Stomach (tissue), 9 donors: Measurements from ENCODE around the gene ATG9B. TPM values are rescaled to one million over a fixed set of nuclear protein-coding genes. Genes with fewer than 3 reads are reported as not detected.

Experiments used
- DNase-seq, 2 donors: peaks; one replicate each; pipeline versions ENCODE4 v3.0.0 to v3.0.0-alpha.2; 2013 to 2019
- H3K27ac ChIP-seq, 5 donors: fragments of 200-600 bp in 4 of 5; sonication (generic) in 4 of 5; one replicate each; pipeline ENCODE4 v1.5.1; 2013 to 2019; ENCODE audit warnings: mild to moderate bottlenecking in 1 of 5, moderate library complexity in 1 of 5
- H3K27me3 ChIP-seq, 3 donors: fragments of 200-600 bp; sonication (generic); one replicate each; pipeline ENCODE4 v1.5.1; 2017 to 2019; ENCODE audit warnings: mixed run types in 1 of 3
- H3K36me3 ChIP-seq, 4 donors: fragments of 200-600 bp; sonication (generic); 1 replicate in 3 of 4; 2 replicates in 1 of 4; pipeline ENCODE4 v1.5.1; 2016 to 2019
- H3K4me1 ChIP-seq, 4 donors: fragments of 200-600 bp; sonication (generic); one replicate each; pipeline ENCODE4 v1.5.1; 2016 to 2019
- H3K4me3 ChIP-seq, 4 donors: fragments of 200-600 bp; sonication (generic) in 3 of 4; one replicate each; pipeline ENCODE4 v1.5.1; 2016 to 2019; ENCODE audit warnings: mild to moderate bottlenecking in 1 of 4
- H3K9me3 ChIP-seq, 4 donors: fragments of 200-600 bp; sonication (generic); one replicate each; pipeline ENCODE4 v1.5.1; 2016 to 2019
- CTCF ChIP-seq, 7 experiments: fragments of 450-650 bp in 4 of 7; fragments of 200-600 bp in 3 of 7; sonication (generic) in 3 of 7; IDR thresholded peaks; one replicate each; pipeline ENCODE4 v1.5.1; 2016 to 2019; ENCODE audit warnings: antibody characterized with exemption in 7 of 7, control low read depth in 2 of 7, mild to moderate bottlenecking in 1 of 7
- EP300 ChIP-seq: sonication (generic); formaldehyde crosslinking; IDR thresholded peaks from one replicate; pipeline ENCODE4 v1.6.1; 2017; ENCODE audit warnings: antibody characterized with exemption
- POLR2A ChIP-seq, 4 donors: fragments of 450-650 bp; IDR thresholded peaks; one replicate each; pipeline ENCODE4 v1.6.1; 2016; ENCODE audit warnings: antibody characterized with exemption in 4 of 4, control low read depth in 2 of 4, mild to moderate bottlenecking in 1 of 4, moderate library complexity in 1 of 4
- POLR2AphosphoS5 ChIP-seq, 3 donors: sonication (generic); formaldehyde crosslinking; IDR thresholded peaks; one replicate each; pipeline ENCODE4 v1.6.1; 2016; ENCODE audit warnings: antibody characterized with exemption in 3 of 3
- WGBS, 5 donors: extraction: QIAGEN DNeasy Blood & Tissue Kit in 3 of 5; methylation state at CpG; one replicate each; pipeline versions ENCODE4 v1.1.5 to v1.1.7; 2013 to 2018; 5-methylcytosine and 5-hydroxymethylcytosine counted together
- intact Hi-C: fragments of 100-400 bp; cut with DNase I; formaldehyde crosslinking; loops from one replicate; pipeline ENCODE4 v1.15.1; 2023; ENCODE audit warnings: low total_unique reads
- polyA plus RNA-seq, 3 donors: library from polyadenylated mRNA; stranded (reverse); fragments of 200-250 nt; gene quantifications; one replicate each; pipeline ENCODE4 v1.2.3, GENCODE V29; 2013
- total RNA-seq, 5 donors: library from RNA; depleted of rRNA; stranded (reverse); fragments of >200 nt; gene quantifications; one replicate each; pipeline versions ENCODE4 v1.1.0 to v1.2.3, GENCODE V29; 2014 to 2016
- donor health status: healthy with polysubstance abuse.
- donor health status: Bipolar disorder and iron deficiency.
- donor health status: healthy.

Gene ATG9B
- total and polyA plus RNA-seq, 8 donors: 0.31 to 33.0 (median 8.8) TPM; not detected in 4

GRCh38 chr7:150997075-150997511, 27.2 kb downstream of the ATG9B start:
- DNase-seq: no peak
- intact Hi-C loops: no loop called here

GRCh38 chr7:150996376-150997074, 27.8 kb downstream of the ATG9B start:
- DNase-seq: peak in 1 of 2 donors; percentile 69
- Histone ChIP-seq H3K4me3 (peak overlapping the region in 1 of 4 donors; percentile 10), H3K27me3 (peaks cover 0 to 33% (median 9%) of the 10 kb centered on the region in 3 donors), H3K4me1 (peaks cover 0 to 16% (median 2%) of the 10 kb centered on the region in 4 donors), H3K27ac (no peak overlapping the region), H3K9me3 (peaks cover 0 to 1% (median 0%) of the 10 kb centered on the region in 4 donors), H3K36me3 (no peaks in the 10 kb centered on the region)
- intact Hi-C loops: no loop called here
- TF ChIP-seq CTCF (IDR thresholded peaks at IDR 0.05) (no peak), POLR2AphosphoS5 (IDR thresholded peaks at IDR 0.05) (no peak), EP300 (no peak), POLR2A (IDR thresholded peaks at IDR 0.05) (no peak)
- WGBS, 5 donors: 36 to 44% (median 39%) methylated on average over 17 to 31 of the region's 31 CpGs

More at GRCh38 chr7:150997075-150997511, 27.2 kb downstream of the ATG9B start:
- TF ChIP-seq EP300 (no peak), POLR2AphosphoS5 (IDR thresholded peaks at IDR 0.05) (no peak), CTCF (IDR thresholded peaks at IDR 0.05) (no peak), POLR2A (IDR thresholded peaks at IDR 0.05) (no peak)
- Histone ChIP-seq H3K4me3 (no peak overlapping the region), H3K36me3 (no peaks in the 10 kb centered on the region), H3K4me1 (peaks cover 0 to 16% (median 2%) of the 10 kb centered on the region in 4 donors), H3K27ac (no peak overlapping the region), H3K27me3 (peaks cover 0 to 33% (median 9%) of the 10 kb centered on the region in 3 donors), H3K9me3 (no peaks in the 10 kb centered on the region)
- 80 to 91% (median 87%) methylated on average over 5 to 8 of the region's 8 CpGs for WGBS, 5 donors

GRCh38 chr7:150994838-150995510, 29.3 kb downstream of the ATG9B start:
- peak overlapping the region in 2 of 4 donors; percentile 32 to 37 for H3K4me3 ChIP-seq
- no peak for DNase-seq
- H3K27ac ChIP-seq: no peak overlapping the region

More at GRCh38 chr7:150994838-150995510, 29.3 kb downstream of the ATG9B start:
- TF ChIP-seq EP300: no peak
- TF ChIP-seq POLR2AphosphoS5 (IDR thresholded peaks at IDR 0.05): no peak
- TF ChIP-seq POLR2A (IDR thresholded peaks at IDR 0.05): no peak
- no peak for TF ChIP-seq CTCF (IDR thresholded peaks at IDR 0.05)
- Histone ChIP-seq H3K36me3 (no peaks in the 10 kb centered on the region), H3K4me1 (peaks cover 0 to 16% (median 3%) of the 10 kb centered on the region in 4 donors), H3K9me3 (peaks cover 7 to 17% (median 11%) of the 10 kb centered on the region in 4 donors), H3K27me3 (peaks cover 0 to 33% (median 9%) of the 10 kb centered on the region in 3 donors)
- 63 to 70% (median 67%) methylated on average over 3 to 19 of the region's 19 CpGs for WGBS, 5 donors
- intact Hi-C loops: no loop called here
